Measurements from ENCODE around the gene OR13C9.
"Not testable (repeated sequence)": the region's sequence is repeated elsewhere in the genome, so short reads cannot be mapped to it uniquely, and the experiment has no call there.

The OR13C9 gene

GRCh38 chr9:104618104-104618503 is at the start of gene OR13C9:
Gene OR13C9 (minus strand): TSS chr9:104618204. CDS start chr9:104618204, 0 bp downstream.
- Histone ChIP-seq H3K9me3 (ENCODE audit: control insufficient read depth, insufficient read depth, low read length) (no peaks in the 10 kb centered on the region), H3K36me3 (ENCODE audit: insufficient read depth, low read length) (no peaks in the 10 kb centered on the region), H3K4me1 (ENCODE audit: insufficient read depth, low read length) (no peaks in the 10 kb centered on the region), H3K9ac (ENCODE audit: low read depth, low read length) (no peak within 1 kb of the TSS)

- no peak overlapping the region for H3K9ac ChIP-seq (ENCODE audit: low read depth, low read length)
- no peaks in the 10 kb centered on the region for H3K9me3 ChIP-seq (ENCODE audit: control insufficient read depth, insufficient read depth, low read length)
- no peaks in the 10 kb centered on the region for H3K4me1 ChIP-seq (ENCODE audit: insufficient read depth, low read length)
- no peaks in the 10 kb centered on the region for H3K36me3 ChIP-seq (ENCODE audit: insufficient read depth, low read length)
Observed at GRCh38 chr9:104658496-104659195, 40.6 kb upstream of the OR13C9 start.

- Histone ChIP-seq H3K4me1 (ENCODE audit: insufficient read depth, low read length) (no peaks in the 10 kb centered on the region), H3K36me3 (ENCODE audit: insufficient read depth, low read length) (no peaks in the 10 kb centered on the region), H3K9ac (ENCODE audit: low read depth, low read length) (no peak overlapping the region), H3K9me3 (ENCODE audit: control insufficient read depth, insufficient read depth, low read length) (no peaks in the 10 kb centered on the region; the same call in 1 of the 2 replicates)
Observed at GRCh38 chr9:104635456-104635855, 17.5 kb upstream of the OR13C9 start.

GRCh38 chr9:104633976-104634520 is 16.0 kb upstream of the OR13C9 start:
- Histone ChIP-seq H3K9ac (ENCODE audit: low read depth, low read length) (no peak overlapping the region), H3K36me3 (ENCODE audit: insufficient read depth, low read length) (no peaks in the 10 kb centered on the region), H3K9me3 (ENCODE audit: control insufficient read depth, insufficient read depth, low read length) (no peaks in the 10 kb centered on the region), H3K4me1 (ENCODE audit: insufficient read depth, low read length) (no peaks in the 10 kb centered on the region)

- not testable (repeated sequence) for H3K4me1 ChIP-seq (ENCODE audit: insufficient read depth, low read length); H3K9ac ChIP-seq (ENCODE audit: low read depth, low read length); H3K36me3 ChIP-seq (ENCODE audit: insufficient read depth, low read length)
Observed at GRCh38 chr9:104625964-104626363, 8.0 kb upstream of the OR13C9 start.

GRCh38 chr9:104617418-104617817 is 586 bp downstream of the OR13C9 start:
- Histone ChIP-seq H3K9me3 (ENCODE audit: control insufficient read depth, insufficient read depth, low read length) (no peaks in the 10 kb centered on the region), H3K36me3 (ENCODE audit: insufficient read depth, low read length) (no peaks in the 10 kb centered on the region), H3K9ac (ENCODE audit: low read depth, low read length) (no peak overlapping the region), H3K4me1 (ENCODE audit: insufficient read depth, low read length) (no peaks in the 10 kb centered on the region)

More at GRCh38 chr9:104625964-104626363, 8.0 kb upstream of the OR13C9 start:
- H3K9me3 ChIP-seq (ENCODE audit: control insufficient read depth, insufficient read depth, low read length) = not testable (repeated sequence)

GRCh38 chr9:104611213-104611612 is 6.8 kb downstream of the OR13C9 start:
- no peaks in the 10 kb centered on the region for H3K9me3 ChIP-seq (ENCODE audit: control insufficient read depth, insufficient read depth, low read length)
- no peaks in the 10 kb centered on the region for H3K4me1 ChIP-seq (ENCODE audit: insufficient read depth, low read length)
- H3K9ac ChIP-seq (ENCODE audit: low read depth, low read length) = no peak overlapping the region
- no peaks in the 10 kb centered on the region for H3K36me3 ChIP-seq (ENCODE audit: insufficient read depth, low read length)

GRCh38 chr9:104608336-104608735 is 9.7 kb downstream of the OR13C9 start:
- H3K36me3 ChIP-seq (ENCODE audit: insufficient read depth, low read length) = no peaks in the 10 kb centered on the region

GRCh38 chr9:104606152-104606551 is 11.9 kb downstream of the OR13C9 start:
- no peaks in the 10 kb centered on the region for H3K36me3 ChIP-seq (ENCODE audit: insufficient read depth, low read length)
- no peaks in the 10 kb centered on the region for H3K9me3 ChIP-seq (ENCODE audit: control insufficient read depth, insufficient read depth, low read length)
- no peaks in the 10 kb centered on the region for H3K4me1 ChIP-seq (ENCODE audit: insufficient read depth, low read length)
- H3K9ac ChIP-seq (ENCODE audit: low read depth, low read length) = no peak overlapping the region

More at GRCh38 chr9:104608336-104608735, 9.7 kb downstream of the OR13C9 start:
- Histone ChIP-seq H3K4me1 (ENCODE audit: insufficient read depth, low read length) (no peaks in the 10 kb centered on the region), H3K9ac (ENCODE audit: low read depth, low read length) (no peak overlapping the region), H3K9me3 (ENCODE audit: control insufficient read depth, insufficient read depth, low read length) (no peaks in the 10 kb centered on the region)

- not testable (repeated sequence) for H3K36me3 ChIP-seq (ENCODE audit: insufficient read depth, low read length); H3K9ac ChIP-seq (ENCODE audit: low read depth, low read length); H3K9me3 ChIP-seq (ENCODE audit: control insufficient read depth, insufficient read depth, low read length); H3K4me1 ChIP-seq (ENCODE audit: insufficient read depth, low read length)
Observed at GRCh38 chr9:104605527-104605926, 12.5 kb downstream of the OR13C9 start, which contains the start of gene OR13C2. Gene OR13C2 (minus strand): TSS chr9:104605627. CDS start chr9:104605627, 0 bp downstream.

- Histone ChIP-seq H3K4me1 (ENCODE audit: insufficient read depth, low read length) (no peaks in the 10 kb centered on the region), H3K36me3 (ENCODE audit: insufficient read depth, low read length) (no peaks in the 10 kb centered on the region), H3K9ac (ENCODE audit: low read depth, low read length) (no peak overlapping the region), H3K9me3 (ENCODE audit: control insufficient read depth, insufficient read depth, low read length) (no peaks in the 10 kb centered on the region)
Observed at GRCh38 chr9:104604801-104605200, 13.2 kb downstream of the OR13C9 start.

GRCh38 chr9:104599313-104599712 is 18.7 kb downstream of the OR13C9 start, which contains the start of gene OR13C5:
Gene OR13C5 (minus strand): TSS chr9:104599413. CDS start chr9:104599413, 0 bp downstream.
- H3K9ac ChIP-seq (ENCODE audit: low read depth, low read length); H3K9me3 ChIP-seq (ENCODE audit: control insufficient read depth, insufficient read depth, low read length); H3K36me3 ChIP-seq (ENCODE audit: insufficient read depth, low read length); H3K4me1 ChIP-seq (ENCODE audit: insufficient read depth, low read length): not testable (repeated sequence)

GRCh38 chr9:104598749-104599148 is 19.3 kb downstream of the OR13C9 start:
- not testable (repeated sequence) for H3K9me3 ChIP-seq (ENCODE audit: control insufficient read depth, insufficient read depth, low read length); H3K36me3 ChIP-seq (ENCODE audit: insufficient read depth, low read length); H3K4me1 ChIP-seq (ENCODE audit: insufficient read depth, low read length); H3K9ac ChIP-seq (ENCODE audit: low read depth, low read length)

GRCh38 chr9:104589626-104590025 is 28.4 kb downstream of the OR13C9 start:
- Histone ChIP-seq H3K9me3 (ENCODE audit: control insufficient read depth, insufficient read depth, low read length) (no peaks in the 10 kb centered on the region), H3K9ac (ENCODE audit: low read depth, low read length) (no peak overlapping the region)

GRCh38 chr9:104586496-104587180 is 31.4 kb downstream of the OR13C9 start:
- no peaks in the 10 kb centered on the region for H3K4me1 ChIP-seq (ENCODE audit: insufficient read depth, low read length)
- no peak overlapping the region for H3K9ac ChIP-seq (ENCODE audit: low read depth, low read length)
- no peaks in the 10 kb centered on the region for H3K9me3 ChIP-seq (ENCODE audit: control insufficient read depth, insufficient read depth, low read length)
- H3K36me3 ChIP-seq (ENCODE audit: insufficient read depth, low read length) = no peaks in the 10 kb centered on the region

More at GRCh38 chr9:104589626-104590025, 28.4 kb downstream of the OR13C9 start:
- Histone ChIP-seq H3K36me3 (ENCODE audit: insufficient read depth, low read length) (no peaks in the 10 kb centered on the region), H3K4me1 (ENCODE audit: insufficient read depth, low read length) (no peaks in the 10 kb centered on the region)

All from ES-I3 (cell line).